Measurements from ENCODE around the gene TFIP11. TPM values are rescaled to one million over a fixed set of nuclear protein-coding genes. Genes with fewer than 3 reads are reported as not detected.
A peak's percentile ranks its signal among the peaks of the same experiment; 100 is the strongest.

TFIP11 gene
- total RNA-seq, 2 experiments from 2014 or later: 36.5 to 41.7 TPM

DNA sequence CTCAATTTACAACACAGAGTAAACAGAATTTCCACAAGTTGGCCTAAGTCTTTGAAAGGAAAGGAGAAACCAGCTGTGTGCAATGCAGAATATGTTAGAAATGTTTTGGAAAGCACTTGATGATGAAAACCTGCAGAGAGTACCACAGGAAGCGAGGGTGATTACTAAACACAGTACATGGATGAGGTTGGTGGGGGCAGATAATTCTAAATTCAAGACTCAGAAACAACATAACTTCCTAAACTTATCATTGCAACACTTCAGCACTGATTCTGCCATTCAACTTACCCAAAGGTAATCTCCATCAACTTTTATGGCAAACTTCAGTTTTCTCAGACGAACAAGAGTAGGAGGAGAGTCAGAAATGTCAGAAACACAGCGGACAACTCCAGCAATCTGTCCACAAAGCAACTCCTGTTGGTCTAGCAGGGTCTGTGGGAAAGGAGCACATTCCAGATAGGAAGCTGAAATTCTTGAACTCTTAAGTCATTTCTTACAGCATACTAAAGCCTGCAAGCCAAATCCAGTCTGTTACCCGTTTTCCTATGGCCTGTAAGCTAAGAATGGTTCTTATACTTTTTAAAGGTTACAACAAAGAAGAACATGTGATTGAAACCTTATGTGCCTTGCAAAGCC lies 35.5 kb downstream of the TFIP11 start:
- DNase-seq (no peak), ATAC-seq (peak; percentile 13)
- H3K36me3 Mint-ChIP-seq (ENCODE audit: low read depth): peaks cover 62% of the 10 kb centered on the region
- no peaks in the 10 kb centered on the region for H3K9me3 Mint-ChIP-seq (ENCODE audit: low read depth)
- H3K4me3 Mint-ChIP-seq: no peak overlapping the region
- H3K27ac Mint-ChIP-seq: peak overlapping the region; percentile 59
- peaks cover 51% of the 10 kb centered on the region for H3K4me1 Mint-ChIP-seq
- H3K27me3 Mint-ChIP-seq: no peaks in the 10 kb centered on the region
- CTCF ChIA-PET: no interaction called here
- POLR2A ChIA-PET: no interaction called here
- intact Hi-C loops (cut with DNase I, micrococcal nuclease): no loop called here

DNA sequence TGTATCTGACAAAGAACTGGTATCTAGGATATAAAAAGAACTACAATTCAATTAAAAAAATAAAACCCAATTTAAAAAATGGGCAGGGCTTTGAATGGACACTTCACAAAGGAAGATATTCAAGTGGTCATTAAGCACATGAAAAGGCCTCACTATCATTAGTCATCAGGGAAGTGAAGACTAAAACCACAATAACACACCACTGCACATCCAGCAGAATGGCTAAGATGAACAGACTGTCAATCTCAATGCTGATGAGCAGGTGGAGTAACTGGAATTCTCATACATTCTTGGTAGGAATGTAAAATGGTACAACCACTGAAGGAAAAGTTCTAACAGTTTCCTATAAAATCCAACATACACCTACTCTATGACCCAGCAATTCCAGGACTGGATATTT lies 37.6 kb downstream of the TFIP11 start:
- ChIA-PET CTCF (interaction anchor here (0.9 to 1.2 kb wide), 3 partner anchors 14 to 22 kb away, joined by 3 to 4 read pairs (median 4); no protein-coding TSS in a partner anchor), POLR2A (no interaction called here)
- Mint-ChIP-seq H3K27me3 (no peaks in the 10 kb centered on the region), H3K4me1 (peaks cover 32% of the 10 kb centered on the region), H3K4me3 (no peak overlapping the region), H3K27ac (peak overlapping the region; percentile 35), H3K9me3 (ENCODE audit: low read depth) (no peaks in the 10 kb centered on the region), H3K36me3 (ENCODE audit: low read depth) (peaks cover 62% of the 10 kb centered on the region)
- DNase-seq (no peak), ATAC-seq (no peak)
- intact Hi-C loops (cut with DNase I, micrococcal nuclease): no loop called here

DNA sequence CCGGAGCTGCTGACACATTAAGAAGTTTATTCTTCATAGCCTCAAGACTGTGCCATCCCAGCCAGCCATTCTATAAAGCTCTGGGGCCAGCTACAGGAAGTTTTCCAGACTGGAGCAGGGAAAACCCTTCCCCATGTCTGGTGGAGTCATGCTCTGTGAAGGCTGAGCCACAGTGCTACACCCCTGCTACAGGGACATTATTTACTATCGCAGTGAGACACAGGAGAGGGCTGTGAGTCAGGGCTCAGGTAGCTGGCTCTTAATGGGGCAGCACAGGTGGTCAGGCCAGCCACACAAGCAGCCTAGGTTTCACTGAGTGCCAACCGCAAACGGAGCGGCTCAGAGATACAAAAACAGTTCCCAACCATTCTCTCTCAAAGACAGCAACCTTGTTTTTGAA lies 40.8 kb downstream of the TFIP11 start:
- H3K27me3 Mint-ChIP-seq: no peaks in the 10 kb centered on the region
- ChIA-PET POLR2A (no interaction called here), CTCF (interaction anchor here (1.3 kb wide), 1 partner anchor 10 kb away, joined by 4 read pairs; no protein-coding TSS in a partner anchor)
- ATAC-seq (no peak), DNase-seq (no peak)
- intact Hi-C loops (cut with DNase I, micrococcal nuclease): no loop called here
- peaks cover 6% of the 10 kb centered on the region for H3K4me1 Mint-ChIP-seq
- peaks cover 58% of the 10 kb centered on the region for H3K36me3 Mint-ChIP-seq (ENCODE audit: low read depth)
- no peaks in the 10 kb centered on the region for H3K9me3 Mint-ChIP-seq (ENCODE audit: low read depth)
- no peak overlapping the region for H3K4me3 Mint-ChIP-seq
- H3K27ac Mint-ChIP-seq: no peak overlapping the region

DNA sequence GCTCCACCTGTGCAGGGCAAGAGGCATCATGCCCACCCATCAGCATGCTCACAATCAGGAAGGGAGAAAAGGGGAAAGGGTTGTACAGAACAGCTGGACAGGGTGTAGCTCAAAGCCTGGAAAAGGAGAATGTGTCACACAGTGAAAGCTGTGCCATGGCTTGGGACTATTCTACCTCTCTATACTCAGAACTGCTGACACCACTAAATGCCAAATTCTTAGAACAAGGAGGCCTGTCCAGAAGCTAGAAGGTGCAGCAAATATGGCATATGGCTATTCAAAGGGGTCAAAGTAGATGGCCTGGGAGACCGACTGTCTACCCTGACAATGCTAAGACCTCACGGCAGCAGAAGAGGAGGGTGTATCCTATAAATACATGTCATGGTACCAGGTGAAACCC lies 41.5 kb downstream of the TFIP11 start:
- Mint-ChIP-seq H3K9me3 (ENCODE audit: low read depth) (no peaks in the 10 kb centered on the region), H3K4me1 (peaks cover 5% of the 10 kb centered on the region), H3K27ac (no peak overlapping the region), H3K4me3 (no peak overlapping the region), H3K27me3 (no peaks in the 10 kb centered on the region), H3K36me3 (ENCODE audit: low read depth) (peaks cover 59% of the 10 kb centered on the region)
- intact Hi-C loops (cut with DNase I, micrococcal nuclease): no loop called here
- ChIA-PET CTCF (no interaction called here), POLR2A (no interaction called here)
- DNase-seq (no peak), ATAC-seq (no peak)

DNA sequence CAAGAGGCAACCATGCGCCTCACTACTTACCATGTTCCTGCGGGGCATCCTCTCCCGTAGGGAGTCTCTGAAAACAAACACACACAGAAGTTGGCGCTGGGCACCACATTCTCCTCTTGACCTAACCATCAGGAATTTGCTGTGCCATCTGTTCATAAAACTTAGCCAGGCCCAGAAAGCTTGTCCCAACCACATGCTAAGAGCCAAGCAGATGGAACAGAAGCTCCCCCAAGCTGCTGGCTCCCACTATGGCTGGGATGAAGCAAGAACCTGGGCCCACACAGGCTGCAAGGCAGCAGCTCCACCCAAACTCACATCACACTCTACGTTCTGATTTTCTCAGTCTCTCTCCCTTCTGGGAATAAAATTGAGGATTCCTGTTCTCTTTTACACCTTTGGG lies 46.1 kb downstream of the TFIP11 start:
- DNase-seq (no peak), ATAC-seq (no peak)
- Mint-ChIP-seq H3K9me3 (ENCODE audit: low read depth) (no peaks in the 10 kb centered on the region), H3K4me3 (no peak overlapping the region), H3K36me3 (ENCODE audit: low read depth) (peaks cover 60% of the 10 kb centered on the region), H3K4me1 (no peaks in the 10 kb centered on the region), H3K27me3 (no peaks in the 10 kb centered on the region), H3K27ac (no peak overlapping the region)
- intact Hi-C loops (cut with DNase I, micrococcal nuclease): no loop called here
- CTCF ChIA-PET: interaction anchor here (1.2 to 1.5 kb wide), 2 partner anchors 15 to 72 kb away, joined by 3 read pairs; no protein-coding TSS in a partner anchor
- POLR2A ChIA-PET: no interaction called here

DNA sequence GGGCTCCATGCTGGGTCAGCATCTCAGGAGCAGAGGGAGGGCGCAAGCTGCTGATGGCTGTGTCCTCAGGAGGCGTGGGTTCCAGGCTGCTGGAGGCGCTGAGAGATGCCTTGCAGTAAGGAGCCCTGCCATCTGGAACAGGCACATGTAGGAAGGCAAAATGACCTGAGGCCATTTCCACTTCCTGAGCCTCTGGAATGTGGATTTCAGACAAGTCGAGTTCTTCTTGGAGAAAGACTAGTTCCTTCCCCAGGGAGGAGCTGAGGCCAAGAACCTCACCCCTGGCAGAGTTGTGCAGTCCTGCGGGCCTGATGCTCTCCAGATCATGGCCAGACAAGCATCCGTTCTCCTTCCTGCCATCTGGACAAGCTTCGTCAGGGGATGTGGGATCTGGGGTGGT lies 48.0 kb downstream of the TFIP11 start:
- H3K4me3 Mint-ChIP-seq: no peak overlapping the region
- intact Hi-C loops (cut with DNase I, micrococcal nuclease): no loop called here
- no peak for DNase-seq
- H3K27ac Mint-ChIP-seq: no peak overlapping the region
- peaks cover 56% of the 10 kb centered on the region for H3K36me3 Mint-ChIP-seq (ENCODE audit: low read depth)
- POLR2A ChIA-PET: no interaction called here
- CTCF ChIA-PET: interaction anchor here (0.6 kb wide), 1 partner anchor 178 kb away, joined by 3 read pairs; no protein-coding TSS in a partner anchor
- H3K27me3 Mint-ChIP-seq: no peaks in the 10 kb centered on the region
- H3K4me1 Mint-ChIP-seq: no peaks in the 10 kb centered on the region
- no peak for ATAC-seq
- no peaks in the 10 kb centered on the region for H3K9me3 Mint-ChIP-seq (ENCODE audit: low read depth)

DNA sequence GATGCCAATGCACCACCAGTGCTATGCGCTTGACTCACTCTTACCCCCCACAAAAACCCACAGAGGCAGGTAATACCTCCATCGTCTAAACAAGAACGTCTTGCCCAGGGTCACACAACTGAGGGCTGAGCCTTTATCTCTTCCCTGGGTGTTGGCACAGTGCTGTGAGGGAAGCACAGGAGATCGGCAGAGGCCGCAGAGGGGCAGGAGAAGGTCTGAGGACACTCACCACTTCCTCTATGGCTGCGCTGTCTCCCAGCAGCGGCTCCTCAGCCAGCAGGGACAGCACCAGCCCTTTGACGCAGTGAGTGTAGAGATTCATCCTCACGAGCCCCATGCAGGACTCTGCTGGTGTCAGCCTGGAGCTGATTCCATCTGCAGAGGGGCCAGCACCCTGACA lies 48.6 kb downstream of the TFIP11 start:
- Mint-ChIP-seq H3K27me3 (no peaks in the 10 kb centered on the region), H3K4me1 (no peaks in the 10 kb centered on the region), H3K4me3 (no peak overlapping the region), H3K27ac (no peak overlapping the region), H3K9me3 (ENCODE audit: low read depth) (no peaks in the 10 kb centered on the region), H3K36me3 (ENCODE audit: low read depth) (peaks cover 50% of the 10 kb centered on the region)
- ATAC-seq (no peak), DNase-seq (no peak)
- intact Hi-C loops (cut with DNase I, micrococcal nuclease): no loop called here
- ChIA-PET POLR2A (no interaction called here), CTCF (no interaction called here)

DNA sequence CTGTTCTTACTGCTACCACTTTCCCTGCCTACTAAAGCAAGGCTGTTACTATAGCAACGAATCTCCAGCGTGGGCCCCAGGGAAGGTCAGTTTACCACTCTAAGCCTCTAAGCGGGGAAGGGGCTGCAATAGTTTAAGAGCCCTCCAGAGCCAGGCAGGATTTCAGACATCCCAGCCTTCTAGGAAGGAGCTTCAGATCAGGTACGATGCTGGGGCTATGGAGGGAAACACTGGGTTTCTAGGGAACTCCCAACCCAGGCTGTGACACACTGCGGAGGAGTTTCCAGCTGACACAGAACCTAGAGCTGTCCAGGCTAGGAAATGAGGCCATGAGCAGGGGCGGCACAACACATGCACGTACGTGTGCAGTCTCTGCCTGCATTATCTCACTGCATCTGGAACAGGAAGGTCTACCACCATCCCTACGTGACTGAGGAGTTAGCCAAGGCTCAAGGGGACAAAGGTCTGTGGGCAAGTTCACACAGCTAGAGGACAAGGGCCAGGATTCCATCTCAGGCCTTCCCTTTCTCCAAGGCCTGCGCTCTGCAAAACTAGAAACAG lies 49.1 kb downstream of the TFIP11 start:
- intact Hi-C loops (cut with DNase I, micrococcal nuclease): no loop called here
- H3K27ac Mint-ChIP-seq: no peak overlapping the region
- DNase-seq: no peak
- ATAC-seq: no peak
- no peaks in the 10 kb centered on the region for H3K9me3 Mint-ChIP-seq (ENCODE audit: low read depth)
- peaks cover 48% of the 10 kb centered on the region for H3K36me3 Mint-ChIP-seq (ENCODE audit: low read depth)
- H3K4me1 Mint-ChIP-seq: no peaks in the 10 kb centered on the region
- ChIA-PET POLR2A (no interaction called here), CTCF (interaction anchor here (1.9 to 4.4 kb wide), 3 partner anchors 66 to 97 kb away, joined by 7 to 38 read pairs (median 36); no protein-coding TSS in a partner anchor)
- no peaks in the 10 kb centered on the region for H3K27me3 Mint-ChIP-seq
- no peak overlapping the region for H3K4me3 Mint-ChIP-seq

DNA sequence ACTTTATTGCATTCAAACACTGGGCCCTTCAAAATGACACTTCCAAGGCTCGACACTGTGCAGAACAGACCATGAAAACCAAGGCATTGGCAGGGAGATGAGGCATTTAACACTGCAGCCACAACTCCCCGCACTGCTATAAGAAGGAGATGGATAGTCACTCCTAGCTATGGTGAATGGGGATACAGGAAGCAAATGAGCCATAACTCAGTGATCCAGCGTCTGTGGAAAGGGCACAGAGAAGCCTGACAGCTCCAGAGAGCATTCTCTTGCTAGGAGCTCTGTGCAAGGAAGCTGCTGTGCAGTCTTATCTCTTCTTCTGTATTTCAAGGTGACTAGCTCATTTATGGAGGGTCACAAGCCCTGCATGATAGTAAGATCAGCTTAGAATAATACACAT lies 49.6 kb downstream of the TFIP11 start:
- DNase-seq (no peak), ATAC-seq (no peak)
- H3K9me3 Mint-ChIP-seq (ENCODE audit: low read depth): no peaks in the 10 kb centered on the region
- H3K27ac Mint-ChIP-seq: no peak overlapping the region
- no peaks in the 10 kb centered on the region for H3K27me3 Mint-ChIP-seq
- CTCF ChIA-PET: interaction anchor here (1.1 to 4.4 kb wide), 5 partner anchors 11 to 97 kb away, joined by 3 to 38 read pairs (median 7); no protein-coding TSS in a partner anchor
- H3K36me3 Mint-ChIP-seq (ENCODE audit: low read depth): peaks cover 48% of the 10 kb centered on the region
- H3K4me1 Mint-ChIP-seq: no peaks in the 10 kb centered on the region
- POLR2A ChIA-PET: no interaction called here
- intact Hi-C loops (cut with DNase I, micrococcal nuclease): no loop called here
- H3K4me3 Mint-ChIP-seq: no peak overlapping the region

DNA sequence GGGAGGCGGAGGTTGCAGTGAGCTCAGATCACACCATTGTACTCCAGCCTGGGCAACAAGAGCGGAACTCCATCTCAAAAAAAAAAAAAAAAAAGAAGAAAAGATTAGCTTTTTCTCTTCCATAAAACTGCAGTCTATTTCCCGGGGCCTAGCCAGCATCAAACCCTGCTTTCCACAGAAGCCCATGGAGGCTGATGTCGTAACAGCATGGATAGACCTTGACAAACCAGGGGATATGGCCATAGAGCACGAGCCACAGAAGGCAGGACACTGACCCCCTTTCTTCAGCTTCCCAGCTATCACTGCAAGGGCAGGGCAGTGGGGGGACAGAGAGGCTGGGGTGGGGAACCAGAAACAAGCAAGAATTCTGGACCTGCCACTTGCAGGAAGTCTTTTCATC lies 50.2 kb downstream of the TFIP11 start:
- POLR2A ChIA-PET: no interaction called here
- no peak overlapping the region for H3K27ac Mint-ChIP-seq
- CTCF ChIA-PET: interaction anchor here (0.7 to 4.4 kb wide), 12 partner anchors 9 to 96 kb away, joined by 3 to 38 read pairs (median 4); no protein-coding TSS in a partner anchor
- H3K9me3 Mint-ChIP-seq (ENCODE audit: low read depth): no peaks in the 10 kb centered on the region
- no peak for DNase-seq
- H3K4me1 Mint-ChIP-seq: no peaks in the 10 kb centered on the region
- intact Hi-C loops (cut with DNase I, micrococcal nuclease): no loop called here
- H3K27me3 Mint-ChIP-seq: no peaks in the 10 kb centered on the region
- peaks cover 52% of the 10 kb centered on the region for H3K36me3 Mint-ChIP-seq (ENCODE audit: low read depth)
- H3K4me3 Mint-ChIP-seq: no peak overlapping the region
- no peak for ATAC-seq

DNA sequence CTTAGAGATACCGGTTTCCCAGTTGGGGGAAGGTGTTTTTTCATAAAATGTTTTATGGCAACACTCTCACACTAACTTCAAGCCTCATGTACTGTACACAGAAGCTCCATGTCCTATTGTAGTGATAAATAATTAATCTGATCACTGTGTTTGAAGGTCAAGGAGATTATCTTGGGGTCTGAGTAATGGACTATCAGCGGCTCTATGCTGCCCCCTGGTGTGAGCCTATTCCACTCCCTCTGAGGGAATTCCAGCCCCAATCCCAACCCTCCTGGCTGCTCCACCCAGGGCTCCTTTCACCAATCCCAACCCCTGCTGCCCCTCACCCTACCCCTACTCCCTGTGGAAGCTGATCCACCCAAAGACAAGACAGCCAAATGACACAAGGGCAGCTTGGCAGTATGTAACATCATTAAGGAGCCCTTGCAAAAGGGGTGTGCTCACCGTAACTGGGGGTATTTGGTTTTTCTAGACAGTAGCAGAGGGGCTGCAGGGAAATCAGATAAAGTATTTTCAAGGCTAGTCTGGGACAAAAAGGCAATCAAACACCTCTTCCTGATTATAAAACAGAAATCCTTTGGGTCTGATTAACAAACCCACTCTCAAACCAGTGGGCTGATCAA lies 51.0 kb downstream of the TFIP11 start:
- ChIA-PET POLR2A (no interaction called here), CTCF (interaction anchor here (0.7 to 4.4 kb wide), 14 partner anchors 8 to 95 kb away, joined by 3 to 38 read pairs (median 5); no protein-coding TSS in a partner anchor)
- DNase-seq (peak; percentile 61), ATAC-seq (no peak)
- intact Hi-C loops (cut with DNase I, micrococcal nuclease): loop anchor here (1.0 kb wide), 2 partner anchors 63 to 97 kb away; no protein-coding TSS in a partner anchor
- Mint-ChIP-seq H3K4me1 (no peaks in the 10 kb centered on the region), H3K27ac (no peak overlapping the region), H3K4me3 (no peak overlapping the region), H3K27me3 (no peaks in the 10 kb centered on the region), H3K9me3 (ENCODE audit: low read depth) (no peaks in the 10 kb centered on the region), H3K36me3 (ENCODE audit: low read depth) (peaks cover 45% of the 10 kb centered on the region)

DNA sequence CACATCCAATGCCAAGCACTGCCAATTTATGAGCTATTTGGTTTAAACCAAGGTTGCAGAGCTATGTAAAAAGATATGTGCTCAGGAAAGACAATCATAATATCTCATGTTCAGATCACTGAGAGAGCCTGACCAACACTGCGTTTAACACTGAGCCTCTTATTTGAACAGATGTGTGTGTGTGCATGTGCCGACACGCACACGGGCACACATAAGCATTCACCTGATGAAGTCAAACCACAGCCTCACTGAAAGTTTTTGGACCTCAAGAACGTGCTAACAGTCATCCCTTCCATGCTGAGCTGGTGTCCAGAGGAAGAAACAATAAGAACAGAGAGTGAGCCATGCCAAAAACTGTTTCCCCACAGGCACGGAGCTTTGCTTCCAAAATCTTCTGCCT lies 52.1 kb downstream of the TFIP11 start:
- no peak overlapping the region for H3K4me3 Mint-ChIP-seq
- ChIA-PET POLR2A (no interaction called here), CTCF (interaction anchor here (0.6 to 4.4 kb wide), 12 partner anchors 8 to 94 kb away, joined by 3 to 38 read pairs (median 4); partner anchors contain the start of gene TFIP11)
- no peak for ATAC-seq
- no peaks in the 10 kb centered on the region for H3K4me1 Mint-ChIP-seq
- H3K27ac Mint-ChIP-seq: no peak overlapping the region
- H3K9me3 Mint-ChIP-seq (ENCODE audit: low read depth): no peaks in the 10 kb centered on the region
- no peak for DNase-seq
- H3K36me3 Mint-ChIP-seq (ENCODE audit: low read depth): peaks cover 46% of the 10 kb centered on the region
- H3K27me3 Mint-ChIP-seq: no peaks in the 10 kb centered on the region
- intact Hi-C loops (cut with DNase I, micrococcal nuclease): no loop called here

Measured in activated CD4-positive, alpha-beta T cell treated with anti-CD3 and anti-CD28 coated beads for 36 hours (primary cell).